ENCODE results near the gene GPN2. TPM values are rescaled to one million over a fixed set of nuclear protein-coding genes. Genes with fewer than 3 reads are reported as not detected.

GPN2 gene
- total and polyA plus RNA-seq, 9 of the 15 experiments (the other 6 are each of a cell fraction or from before 2014, with no cell fraction given) = 9.9 to 58.8 (median 20.4) TPM

DNA sequence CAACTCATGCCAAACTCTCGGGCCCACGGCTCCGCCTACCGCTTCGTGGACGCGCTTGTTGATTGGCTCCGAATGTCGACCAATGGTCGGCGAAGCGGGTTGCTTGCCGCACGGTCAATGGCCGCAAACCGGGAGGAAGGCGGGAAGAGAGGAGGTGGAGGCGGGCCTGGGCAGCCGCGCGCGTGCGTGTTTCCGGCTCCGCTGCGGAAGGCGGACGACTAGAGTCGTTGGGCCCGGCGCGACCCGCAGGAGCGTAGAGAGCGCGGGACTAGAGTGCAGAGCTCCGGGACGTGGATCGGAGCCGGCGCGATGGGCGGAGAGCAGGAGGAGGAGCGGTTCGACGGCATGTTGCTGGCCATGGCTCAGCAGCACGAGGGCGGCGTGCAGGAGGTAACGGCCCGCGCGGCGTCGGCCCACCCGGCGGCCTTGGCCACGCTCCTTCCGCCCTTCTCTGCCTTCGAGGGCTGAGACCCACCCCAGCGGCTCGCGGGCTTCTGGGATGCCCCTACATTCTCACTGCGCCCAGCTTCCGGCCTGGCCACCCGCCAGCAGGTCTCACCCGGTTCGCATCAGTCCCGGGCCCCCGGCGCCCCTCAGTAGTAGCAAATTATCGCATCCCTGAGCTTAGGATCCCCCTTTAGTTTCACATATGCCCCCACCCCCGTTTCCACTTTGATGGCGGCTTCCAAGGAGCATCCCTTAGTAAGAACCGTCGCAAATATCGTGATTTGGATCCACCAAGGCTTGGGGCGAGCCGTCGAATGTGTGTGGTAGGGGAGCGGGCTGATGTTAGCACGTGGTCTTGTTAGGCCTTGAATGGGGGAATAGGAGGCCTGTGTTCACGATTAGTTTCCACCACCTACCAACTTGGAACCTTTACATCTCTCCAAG, 31.7 kb upstream of the GPN2 start, which contains the start of gene NUDC (continued):
- peak; percentile 24; the same call in 1 of the 2 replicates for TF ChIP-seq TOE1 (IDR thresholded peaks at IDR 0.05; ENCODE audit: borderline replicate concordance)
- no peak; the same call in 1 of the 2 replicates for TF ChIP-seq TOE1 (CRISPR knock-in tag; IDR thresholded peaks at IDR 0.05; ENCODE audit: borderline replicate concordance, low read depth)
- no peak for TF ChIP-seq ZNF175 (CRISPR knock-in tag; IDR thresholded peaks at IDR 0.05; ENCODE audit: low read depth)
- TF ChIP-seq HDAC8 (tag; IDR thresholded peaks at IDR 0.05) = peak; percentile 76
- TF ChIP-seq GABPA (tag; conservative IDR thresholded peaks at IDR 0.05; ENCODE audit: low read depth) = peak; percentile 96
- TF ChIP-seq TBP (optimal IDR thresholded peaks at IDR 0.05; ENCODE audit: low read depth, low read length) = peak; percentile 85
- TF ChIP-seq SMAD4 (CRISPR knock-in tag; conservative IDR thresholded peaks at IDR 0.05) = peak; percentile 35
- TF ChIP-seq, protein P1, sequence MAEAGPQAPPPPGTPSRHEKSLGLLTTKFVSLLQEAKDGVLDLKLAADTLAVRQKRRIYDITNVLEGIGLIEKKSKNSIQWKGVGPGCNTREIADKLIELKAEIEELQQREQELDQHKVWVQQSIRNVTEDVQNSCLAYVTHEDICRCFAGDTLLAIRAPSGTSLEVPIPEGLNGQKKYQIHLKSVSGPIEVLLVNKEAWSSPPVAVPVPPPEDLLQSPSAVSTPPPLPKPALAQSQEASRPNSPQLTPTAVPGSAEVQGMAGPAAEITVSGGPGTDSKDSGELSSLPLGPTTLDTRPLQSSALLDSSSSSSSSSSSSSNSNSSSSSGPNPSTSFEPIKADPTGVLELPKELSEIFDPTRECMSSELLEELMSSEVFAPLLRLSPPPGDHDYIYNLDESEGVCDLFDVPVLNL (CRISPR knock-in tag; IDR thresholded peaks at IDR 0.05; ENCODE audit: low read depth) = peak; percentile 90
- 0 out of 2 replicates have a peak, but pooled peaks have one; percentile 76 for TF ChIP-seq CAMTA2 (CRISPR knock-in tag; conservative IDR thresholded peaks at IDR 0.05)
- TF ChIP-seq, protein P2, sequence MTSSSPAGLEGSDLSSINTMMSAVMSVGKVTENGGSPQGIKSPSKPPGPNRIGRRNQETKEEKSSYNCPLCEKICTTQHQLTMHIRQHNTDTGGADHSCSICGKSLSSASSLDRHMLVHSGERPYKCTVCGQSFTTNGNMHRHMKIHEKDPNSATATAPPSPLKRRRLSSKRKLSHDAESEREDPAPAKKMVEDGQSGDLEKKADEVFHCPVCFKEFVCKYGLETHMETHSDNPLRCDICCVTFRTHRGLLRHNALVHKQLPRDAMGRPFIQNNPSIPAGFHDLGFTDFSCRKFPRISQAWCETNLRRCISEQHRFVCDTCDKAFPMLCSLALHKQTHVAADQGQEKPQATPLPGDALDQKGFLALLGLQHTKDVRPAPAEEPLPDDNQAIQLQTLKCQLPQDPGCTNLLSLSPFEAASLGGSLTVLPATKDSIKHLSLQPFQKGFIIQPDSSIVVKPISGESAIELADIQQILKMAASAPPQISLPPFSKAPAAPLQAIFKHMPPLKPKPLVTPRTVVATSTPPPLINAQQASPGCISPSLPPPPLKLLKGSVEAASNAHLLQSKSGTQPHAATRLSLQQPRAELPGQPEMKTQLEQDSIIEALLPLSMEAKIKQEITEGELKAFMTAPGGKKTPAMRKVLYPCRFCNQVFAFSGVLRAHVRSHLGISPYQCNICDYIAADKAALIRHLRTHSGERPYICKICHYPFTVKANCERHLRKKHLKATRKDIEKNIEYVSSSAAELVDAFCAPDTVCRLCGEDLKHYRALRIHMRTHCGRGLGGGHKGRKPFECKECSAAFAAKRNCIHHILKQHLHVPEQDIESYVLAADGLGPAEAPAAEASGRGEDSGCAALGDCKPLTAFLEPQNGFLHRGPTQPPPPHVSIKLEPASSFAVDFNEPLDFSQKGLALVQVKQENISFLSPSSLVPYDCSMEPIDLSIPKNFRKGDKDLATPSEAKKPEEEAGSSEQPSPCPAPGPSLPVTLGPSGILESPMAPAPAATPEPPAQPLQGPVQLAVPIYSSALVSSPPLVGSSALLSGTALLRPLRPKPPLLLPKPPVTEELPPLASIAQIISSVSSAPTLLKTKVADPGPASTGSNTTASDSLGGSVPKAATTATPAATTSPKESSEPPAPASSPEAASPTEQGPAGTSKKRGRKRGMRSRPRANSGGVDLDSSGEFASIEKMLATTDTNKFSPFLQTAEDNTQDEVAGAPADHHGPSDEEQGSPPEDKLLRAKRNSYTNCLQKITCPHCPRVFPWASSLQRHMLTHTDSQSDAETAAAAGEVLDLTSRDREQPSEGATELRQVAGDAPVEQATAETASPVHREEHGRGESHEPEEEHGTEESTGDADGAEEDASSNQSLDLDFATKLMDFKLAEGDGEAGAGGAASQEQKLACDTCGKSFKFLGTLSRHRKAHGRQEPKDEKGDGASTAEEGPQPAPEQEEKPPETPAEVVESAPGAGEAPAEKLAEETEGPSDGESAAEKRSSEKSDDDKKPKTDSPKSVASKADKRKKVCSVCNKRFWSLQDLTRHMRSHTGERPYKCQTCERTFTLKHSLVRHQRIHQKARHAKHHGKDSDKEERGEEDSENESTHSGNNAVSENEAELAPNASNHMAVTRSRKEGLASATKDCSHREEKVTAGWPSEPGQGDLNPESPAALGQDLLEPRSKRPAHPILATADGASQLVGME (CRISPR knock-in tag; IDR thresholded peaks at IDR 0.05) = no peak
- TF ChIP-seq, protein P3, sequence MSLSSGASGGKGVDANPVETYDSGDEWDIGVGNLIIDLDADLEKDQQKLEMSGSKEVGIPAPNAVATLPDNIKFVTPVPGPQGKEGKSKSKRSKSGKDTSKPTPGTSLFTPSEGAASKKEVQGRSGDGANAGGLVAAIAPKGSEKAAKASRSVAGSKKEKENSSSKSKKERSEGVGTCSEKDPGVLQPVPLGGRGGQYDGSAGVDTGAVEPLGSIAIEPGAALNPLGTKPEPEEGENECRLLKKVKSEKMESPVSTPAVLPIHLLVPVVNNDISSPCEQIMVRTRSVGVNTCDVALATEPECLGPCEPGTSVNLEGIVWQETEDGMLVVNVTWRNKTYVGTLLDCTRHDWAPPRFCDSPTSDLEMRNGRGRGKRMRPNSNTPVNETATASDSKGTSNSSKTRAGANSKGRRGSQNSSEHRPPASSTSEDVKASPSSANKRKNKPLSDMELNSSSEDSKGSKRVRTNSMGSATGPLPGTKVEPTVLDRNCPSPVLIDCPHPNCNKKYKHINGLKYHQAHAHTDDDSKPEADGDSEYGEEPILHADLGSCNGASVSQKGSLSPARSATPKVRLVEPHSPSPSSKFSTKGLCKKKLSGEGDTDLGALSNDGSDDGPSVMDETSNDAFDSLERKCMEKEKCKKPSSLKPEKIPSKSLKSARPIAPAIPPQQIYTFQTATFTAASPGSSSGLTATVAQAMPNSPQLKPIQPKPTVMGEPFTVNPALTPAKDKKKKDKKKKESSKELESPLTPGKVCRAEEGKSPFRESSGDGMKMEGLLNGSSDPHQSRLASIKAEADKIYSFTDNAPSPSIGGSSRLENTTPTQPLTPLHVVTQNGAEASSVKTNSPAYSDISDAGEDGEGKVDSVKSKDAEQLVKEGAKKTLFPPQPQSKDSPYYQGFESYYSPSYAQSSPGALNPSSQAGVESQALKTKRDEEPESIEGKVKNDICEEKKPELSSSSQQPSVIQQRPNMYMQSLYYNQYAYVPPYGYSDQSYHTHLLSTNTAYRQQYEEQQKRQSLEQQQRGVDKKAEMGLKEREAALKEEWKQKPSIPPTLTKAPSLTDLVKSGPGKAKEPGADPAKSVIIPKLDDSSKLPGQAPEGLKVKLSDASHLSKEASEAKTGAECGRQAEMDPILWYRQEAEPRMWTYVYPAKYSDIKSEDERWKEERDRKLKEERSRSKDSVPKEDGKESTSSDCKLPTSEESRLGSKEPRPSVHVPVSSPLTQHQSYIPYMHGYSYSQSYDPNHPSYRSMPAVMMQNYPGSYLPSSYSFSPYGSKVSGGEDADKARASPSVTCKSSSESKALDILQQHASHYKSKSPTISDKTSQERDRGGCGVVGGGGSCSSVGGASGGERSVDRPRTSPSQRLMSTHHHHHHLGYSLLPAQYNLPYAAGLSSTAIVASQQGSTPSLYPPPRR (CRISPR knock-in tag; IDR thresholded peaks at IDR 0.05; ENCODE audit: borderline replicate concordance) = no peak; the same call in 1 of the 2 replicates
- TF ChIP-seq ESRRA (IDR thresholded peaks at IDR 0.05; ENCODE audit: borderline replicate concordance, low read depth) = 0 out of 2 replicates have a peak, but pooled peaks have one; percentile 67
- TF ChIP-seq, protein P4, sequence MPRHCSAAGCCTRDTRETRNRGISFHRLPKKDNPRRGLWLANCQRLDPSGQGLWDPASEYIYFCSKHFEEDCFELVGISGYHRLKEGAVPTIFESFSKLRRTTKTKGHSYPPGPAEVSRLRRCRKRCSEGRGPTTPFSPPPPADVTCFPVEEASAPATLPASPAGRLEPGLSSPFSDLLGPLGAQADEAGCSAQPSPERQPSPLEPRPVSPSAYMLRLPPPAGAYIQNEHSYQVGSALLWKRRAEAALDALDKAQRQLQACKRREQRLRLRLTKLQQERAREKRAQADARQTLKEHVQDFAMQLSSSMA (CRISPR knock-in tag; IDR thresholded peaks at IDR 0.05) = no peak

Data from K562 (cell line).